Anterior cingulate cortex (tissue), 58 donors: ENCODE data around the gene PYGB.

Source experiments
- DNase-seq, 58 donors: peaks; one replicate each; lab custom pipeline; 2025; lab: John Stamatoyannopoulos, UW

Gene PYGB

DNA sequence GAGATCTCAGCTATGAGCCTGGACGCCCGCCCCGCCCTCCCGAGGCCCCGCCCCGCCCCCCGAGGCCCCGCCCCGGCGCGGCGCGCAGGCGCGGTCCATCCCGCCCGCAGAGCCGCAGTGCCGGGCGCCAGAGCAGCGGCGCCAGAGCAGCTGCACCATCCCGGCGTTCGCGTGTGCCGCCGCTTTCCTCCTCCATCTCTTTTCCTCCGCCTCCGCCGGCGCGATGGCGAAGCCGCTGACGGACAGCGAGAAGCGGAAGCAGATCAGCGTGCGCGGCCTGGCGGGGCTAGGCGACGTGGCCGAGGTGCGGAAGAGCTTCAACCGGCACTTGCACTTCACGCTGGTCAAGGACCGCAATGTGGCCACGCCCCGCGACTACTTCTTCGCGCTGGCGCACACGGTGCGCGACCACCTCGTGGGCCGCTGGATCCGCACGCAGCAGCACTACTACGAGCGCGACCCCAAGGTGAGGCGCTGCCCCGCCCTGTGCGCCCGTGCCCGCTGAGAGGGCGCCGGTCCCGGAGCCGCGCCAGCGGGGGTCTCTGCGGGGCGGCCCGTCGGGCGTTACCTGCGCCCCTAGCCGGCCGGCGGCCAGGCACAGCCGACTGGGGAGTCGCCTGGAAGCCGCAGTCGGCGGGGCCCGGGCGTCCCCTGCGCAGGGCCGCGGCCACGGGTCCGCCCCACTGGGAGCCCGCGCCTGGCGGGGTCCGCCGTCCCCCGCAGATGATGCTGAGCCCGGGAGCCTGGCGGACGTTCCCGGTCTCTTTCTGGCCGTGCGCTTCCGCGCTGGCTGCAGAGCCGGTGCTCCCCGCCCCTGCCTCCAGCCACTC lies at the start of gene PYGB:
Gene PYGB (plus strand): TSS at position 130 of the 830 bp plus-strand sequence. CDS start 94 bp downstream, at position 224.
- DNase-seq: peak in 56 of 58 donors; percentile 29 to 86 (median 79)

DNA sequence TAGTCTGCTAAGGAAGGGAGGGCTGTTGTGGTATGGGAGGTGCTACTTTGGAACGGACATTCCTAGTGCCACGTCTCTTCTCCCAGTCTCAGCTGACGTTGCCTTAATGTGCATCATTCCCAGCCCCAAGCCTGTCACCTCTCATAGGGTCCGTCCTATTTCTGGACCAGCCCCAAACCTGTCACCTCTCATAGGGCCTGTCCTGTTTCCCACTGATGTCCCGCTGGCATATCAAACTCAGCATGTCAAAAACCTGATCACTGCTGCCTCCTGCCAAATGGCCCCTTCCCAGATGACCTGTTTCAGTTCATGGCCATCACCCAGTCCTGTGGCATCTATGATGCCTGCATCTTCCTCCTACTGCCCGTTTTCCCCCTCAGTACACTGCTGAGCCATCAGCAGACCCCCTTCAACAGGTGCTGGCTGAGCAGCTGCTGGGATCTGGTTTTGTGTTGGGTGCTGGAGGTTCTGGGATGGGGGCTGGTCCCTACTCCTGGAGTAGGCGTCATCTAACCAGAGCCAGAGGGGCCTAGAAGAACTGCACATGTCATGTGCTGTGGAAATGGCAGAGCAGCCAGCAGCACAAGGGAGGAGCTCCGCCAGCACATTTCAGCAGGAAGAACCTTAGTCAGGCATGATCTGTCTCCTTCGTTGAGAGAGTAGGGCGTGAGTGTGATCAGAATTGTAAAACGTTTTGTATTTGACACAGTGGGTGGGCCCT lies 49.1 kb upstream of the PYGB start:
- no peak for DNase-seq

DNA sequence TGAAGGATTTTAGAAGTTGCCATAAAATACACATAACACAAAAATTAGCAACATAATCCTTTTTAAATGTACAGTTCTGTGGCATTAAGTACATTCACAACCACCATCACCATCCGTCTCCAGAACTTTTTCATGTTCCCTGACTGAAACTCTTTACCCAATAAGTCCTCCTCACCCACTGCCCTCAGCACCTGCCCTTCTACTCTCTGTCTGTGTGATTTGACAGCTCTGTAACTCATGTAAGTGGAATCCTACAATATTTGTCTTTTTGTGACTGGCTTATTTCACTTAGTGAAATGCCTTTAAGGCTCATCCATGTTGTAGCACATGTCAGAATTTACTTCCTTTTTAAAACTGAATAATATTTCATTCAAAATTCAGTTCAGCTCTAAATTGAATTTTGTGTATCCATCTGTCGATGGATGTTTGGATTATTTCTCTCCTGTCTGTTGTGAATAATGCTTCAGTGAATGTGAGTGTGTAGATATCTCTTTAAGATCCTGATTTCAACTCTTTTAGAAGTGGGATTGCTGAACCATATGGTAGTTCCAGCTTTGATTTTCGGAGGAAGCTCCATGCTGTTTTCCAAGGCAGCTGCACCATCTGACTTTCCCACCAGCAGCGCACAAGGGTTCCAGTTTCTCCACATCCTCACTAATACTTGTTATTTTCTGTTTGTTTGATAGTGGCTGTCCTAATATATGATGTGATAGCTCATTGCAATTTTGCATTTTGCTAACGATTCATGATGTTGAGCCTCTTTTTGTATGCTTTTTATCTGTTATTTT lies 48.2 kb upstream of the PYGB start:
- no peak for DNase-seq

DNA sequence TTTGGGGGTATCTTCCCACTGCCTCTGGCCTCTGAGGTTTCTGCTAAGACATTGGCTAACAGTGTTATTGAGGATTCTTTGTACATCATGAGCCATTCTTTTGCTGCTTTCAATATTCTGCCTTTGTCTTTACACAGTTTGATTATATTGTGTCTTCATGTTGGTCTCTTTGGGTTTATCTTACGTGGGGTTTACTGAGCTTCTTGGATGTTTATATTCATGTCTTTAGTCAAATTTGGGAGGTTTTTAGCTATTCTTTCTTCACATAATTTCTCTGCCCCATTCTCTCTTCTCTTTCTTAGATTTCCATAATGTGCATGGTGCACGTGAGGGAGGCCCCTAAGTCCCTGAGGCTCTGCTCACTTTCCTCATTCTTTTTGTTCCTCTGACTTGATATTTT lies 44.8 kb upstream of the PYGB start:
- no peak for DNase-seq

DNA sequence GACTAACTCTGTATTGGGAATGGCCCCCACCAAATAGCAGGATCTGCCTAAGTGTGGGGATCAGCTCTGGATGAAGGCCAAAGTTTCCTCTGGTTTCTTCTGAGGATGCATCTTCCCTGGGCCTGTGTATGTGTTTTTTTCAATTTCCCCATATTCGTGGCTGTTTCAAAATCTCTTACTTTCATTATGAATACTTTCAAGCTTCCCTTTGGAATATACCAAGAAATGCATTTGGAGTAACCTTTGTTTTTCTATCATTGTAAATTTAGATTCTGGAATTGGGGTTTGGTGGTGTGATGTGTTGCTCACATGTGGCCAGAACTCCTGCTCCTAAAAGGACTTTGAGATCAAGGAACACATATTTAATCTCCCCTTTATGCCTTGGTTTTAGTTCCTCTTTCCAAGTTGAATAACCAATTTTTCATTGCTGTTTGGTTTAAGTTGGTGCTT lies 44.0 kb upstream of the PYGB start:
- no peak for DNase-seq

DNA sequence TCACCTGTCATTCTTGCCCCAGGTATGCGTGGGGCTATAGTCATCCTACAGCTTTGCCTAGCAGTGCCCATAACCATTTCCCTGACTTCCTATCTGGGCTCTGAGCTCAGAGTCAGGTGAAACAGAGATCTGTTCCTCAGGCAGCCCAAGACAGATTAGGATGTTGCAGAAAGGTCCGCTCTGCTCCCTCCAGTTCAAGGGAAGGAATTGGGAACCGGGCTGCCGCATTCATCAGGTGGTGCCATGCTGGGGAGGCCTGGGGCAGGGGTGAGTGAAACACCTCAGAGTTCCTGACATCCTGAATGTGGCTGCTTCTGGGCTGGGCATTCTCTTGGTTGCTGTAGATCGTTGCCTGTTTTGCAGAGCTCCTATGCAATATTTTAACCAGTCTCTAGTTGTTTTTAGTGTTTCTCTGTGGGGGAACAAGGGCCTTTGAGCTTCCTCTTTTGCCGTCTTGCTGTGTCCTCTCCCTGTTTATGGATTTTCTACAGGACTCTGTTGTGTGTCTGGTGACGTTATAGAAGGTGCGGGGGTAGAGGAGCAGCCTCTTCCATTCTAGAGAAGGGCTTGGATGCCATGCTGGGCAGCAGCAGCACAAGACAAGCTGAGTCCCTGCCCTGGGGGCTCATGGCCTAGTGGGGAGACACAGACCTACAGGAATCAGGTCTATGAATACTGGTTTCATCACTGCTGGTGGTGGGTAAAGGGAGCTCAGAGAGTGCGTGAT lies 43.2 kb upstream of the PYGB start:
- no peak for DNase-seq

DNA sequence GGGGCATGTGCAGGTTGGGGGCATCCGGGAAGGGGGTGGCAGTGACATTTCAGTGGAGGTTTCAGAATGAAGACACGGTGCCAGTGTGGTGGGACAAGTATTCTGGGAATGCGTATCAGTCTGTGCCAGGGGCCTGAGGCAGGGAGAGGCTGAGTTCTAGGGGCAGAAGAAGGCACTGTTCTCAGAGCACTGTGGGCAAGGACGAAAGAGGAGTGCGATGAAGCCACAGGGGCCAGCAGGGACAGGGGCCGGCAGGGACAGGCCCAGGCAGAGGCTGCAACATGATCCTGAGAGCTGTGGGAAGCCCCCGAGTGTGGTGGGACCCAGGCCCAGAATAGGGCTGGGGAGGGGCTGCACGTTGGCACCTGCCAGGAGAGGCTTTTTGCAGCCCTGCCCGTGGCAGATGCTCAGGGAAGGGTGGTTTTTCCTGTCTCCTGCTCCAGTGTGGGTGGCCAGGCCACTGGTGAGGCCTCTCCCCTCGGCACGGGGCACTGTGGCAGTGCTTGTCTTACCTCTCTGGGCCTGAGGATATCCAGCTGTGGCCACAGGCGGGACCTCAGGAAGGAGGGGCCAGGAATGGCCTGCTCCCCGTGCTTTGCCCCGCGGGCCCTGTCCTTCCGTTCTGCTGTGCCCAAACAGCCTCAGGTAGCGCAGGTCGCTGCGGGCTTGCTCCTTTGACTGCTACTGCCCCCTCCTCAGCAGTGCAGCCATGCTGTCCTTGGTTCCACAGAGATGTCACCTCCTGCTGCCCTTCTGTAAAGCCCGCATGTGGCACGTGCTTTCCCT lies 42.4 kb upstream of the PYGB start:
- DNase-seq: no peak

DNA sequence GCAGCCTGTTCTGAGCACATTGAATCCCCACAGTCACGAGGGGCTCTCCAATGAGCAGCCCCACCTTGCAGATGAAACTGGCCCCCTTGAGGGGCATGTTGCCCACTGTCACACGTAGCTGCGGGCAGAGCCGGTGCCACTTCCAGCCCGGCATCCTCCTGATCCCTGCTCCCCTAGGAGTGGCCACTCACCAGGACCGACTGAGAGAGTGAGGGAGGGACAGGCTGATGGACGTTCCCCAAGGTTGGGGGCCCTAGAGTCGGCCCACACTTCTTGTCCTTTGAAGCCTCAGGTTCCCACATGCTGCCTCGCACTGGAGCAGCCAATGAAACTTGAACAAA lies 41.9 kb upstream of the PYGB start:
- no peak for DNase-seq

DNA sequence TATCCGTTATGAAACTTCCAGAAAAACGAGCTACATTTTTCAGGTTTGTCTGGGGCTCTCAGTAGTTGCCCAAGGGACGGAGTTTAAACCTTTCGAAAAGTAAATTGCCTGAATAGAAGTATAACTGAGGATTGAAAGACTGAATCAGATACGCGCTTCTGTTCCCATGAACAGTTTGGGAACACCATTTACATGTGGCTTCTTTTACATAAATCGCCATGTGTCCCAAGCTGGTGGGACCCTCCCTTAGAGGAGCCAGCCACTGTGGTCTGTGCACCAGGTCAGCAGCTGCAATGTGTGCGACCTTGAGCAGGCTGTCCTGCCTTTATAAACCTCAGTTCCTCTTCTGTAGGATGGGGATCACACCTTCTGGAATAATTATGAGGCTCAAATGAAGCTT lies 41.3 kb upstream of the PYGB start:
- DNase-seq: no peak

DNA sequence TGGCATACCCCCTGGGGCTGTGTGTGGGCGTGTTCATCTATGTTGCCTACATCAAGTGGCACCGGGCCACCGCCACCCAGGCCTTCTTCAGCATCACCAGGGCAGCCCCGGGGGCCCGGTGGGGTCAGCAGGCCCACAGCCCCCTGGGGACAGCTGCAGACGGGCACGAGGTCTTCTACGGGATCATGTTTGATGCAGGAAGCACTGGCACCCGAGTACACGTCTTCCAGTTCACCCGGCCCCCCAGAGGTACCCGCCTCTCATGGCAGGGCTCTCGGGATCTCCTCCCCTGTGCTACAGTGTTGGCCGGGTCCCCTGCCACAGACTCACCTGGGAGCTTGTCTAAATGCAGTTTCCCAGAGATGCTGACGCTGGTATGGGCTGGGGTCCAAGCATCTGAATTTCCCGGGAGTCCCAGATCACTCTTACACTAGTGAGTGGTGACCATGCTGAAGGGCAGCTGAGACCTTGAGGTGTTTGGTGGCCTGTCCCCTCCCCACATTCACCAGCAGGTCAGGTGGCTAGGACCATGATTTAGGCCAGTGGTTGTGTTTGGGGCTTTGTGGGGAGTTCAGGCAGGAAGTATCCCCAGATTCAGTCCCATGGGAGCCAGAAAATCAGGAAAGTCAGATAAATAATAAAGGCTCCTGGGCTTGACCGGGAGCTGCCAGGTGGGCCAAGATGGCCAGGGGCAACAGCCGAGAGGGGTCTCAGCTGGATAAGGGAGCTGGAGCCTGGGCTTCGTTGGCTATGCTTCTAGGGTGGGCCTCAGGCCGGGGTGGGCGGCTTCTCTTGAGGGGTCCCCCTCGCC lies 40.5 kb upstream of the PYGB start:
- no peak for DNase-seq

DNA sequence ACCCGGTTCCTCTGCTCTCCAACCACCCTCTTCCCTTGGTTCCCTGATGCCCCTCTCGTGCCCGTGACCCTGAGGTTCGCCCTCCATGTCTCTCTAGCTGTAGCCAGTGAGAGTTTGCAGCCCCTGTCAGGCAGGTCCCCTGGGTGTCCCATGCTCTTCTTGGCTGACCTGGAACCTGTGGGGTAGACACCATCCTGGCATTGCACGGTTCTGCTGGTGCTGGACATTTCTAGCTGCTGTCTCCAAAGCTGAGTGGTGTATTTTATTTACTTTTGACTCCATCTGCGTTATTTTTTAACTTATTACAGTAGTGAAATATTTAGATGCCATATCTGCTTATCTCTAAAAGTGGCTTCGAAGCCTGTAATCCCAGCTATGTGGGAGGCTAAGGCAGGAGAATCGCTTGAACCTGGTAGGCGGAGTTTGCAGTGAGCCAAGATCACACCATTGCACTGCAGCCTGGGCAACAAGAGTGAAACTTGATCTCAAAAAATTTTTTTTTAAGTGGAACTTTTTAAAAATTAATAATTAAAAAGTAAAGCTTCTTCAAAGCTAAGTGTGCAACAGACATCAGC lies 39.8 kb upstream of the PYGB start:
- DNase-seq: no peak

DNA sequence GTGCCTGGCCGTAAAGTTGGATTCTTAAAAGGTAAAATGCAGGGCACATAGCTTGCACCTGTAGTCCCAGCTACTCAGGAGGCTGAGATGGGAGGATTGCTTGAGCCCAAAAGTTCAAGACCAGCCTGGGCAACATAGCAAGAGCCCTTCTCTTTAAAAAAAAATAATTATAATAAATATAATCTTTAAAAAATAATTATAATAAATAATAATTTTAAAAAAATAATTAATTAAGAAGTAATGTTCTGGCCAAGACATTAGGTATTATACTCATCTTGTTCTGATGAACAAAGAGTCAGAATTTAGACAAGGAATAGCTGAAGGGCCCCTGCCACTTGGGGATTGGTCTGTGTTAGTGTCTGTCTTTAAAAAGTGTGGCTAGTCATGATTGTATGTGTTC lies 38.5 kb upstream of the PYGB start:
- DNase-seq: no peak

DNA sequence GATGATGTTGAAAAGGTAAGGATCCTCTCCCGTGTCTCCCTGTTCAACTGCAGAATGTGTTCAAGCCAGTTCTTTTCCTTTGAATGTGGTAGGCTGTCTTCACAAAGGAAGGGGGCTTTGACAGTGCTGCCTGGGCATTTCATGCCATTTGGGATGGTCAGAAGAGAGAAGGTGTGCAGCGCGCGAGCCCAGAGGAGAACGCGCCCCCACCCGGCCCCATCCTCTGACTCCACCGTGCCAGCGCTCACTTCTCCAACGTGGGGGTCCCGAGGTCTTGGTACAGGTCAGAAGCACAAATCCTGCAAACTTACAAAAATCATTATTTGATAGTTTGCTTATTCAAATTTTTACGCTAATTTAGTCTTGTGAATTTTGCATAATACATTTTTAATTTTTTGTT lies 38.0 kb upstream of the PYGB start:
- no peak for DNase-seq

DNA sequence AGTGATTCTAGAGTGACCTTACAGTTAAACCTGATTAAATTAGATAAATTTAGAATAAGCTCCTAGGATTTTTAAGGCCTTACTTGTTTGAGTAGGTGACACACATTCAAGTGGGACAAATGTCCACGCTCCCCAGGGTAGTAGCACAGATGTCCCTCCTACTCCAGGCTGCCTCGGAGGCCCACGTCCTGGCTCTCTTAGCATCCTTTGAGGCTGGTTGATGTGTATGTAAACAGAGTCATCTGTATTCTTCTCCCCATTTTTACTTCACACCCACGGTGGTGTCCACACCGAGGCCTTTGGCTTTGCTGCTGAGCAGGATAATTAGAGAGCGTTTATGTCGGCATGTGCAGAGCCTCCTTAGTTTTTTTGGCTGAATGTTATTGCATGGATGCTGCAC lies 36.6 kb upstream of the PYGB start:
- DNase-seq: no peak

DNA sequence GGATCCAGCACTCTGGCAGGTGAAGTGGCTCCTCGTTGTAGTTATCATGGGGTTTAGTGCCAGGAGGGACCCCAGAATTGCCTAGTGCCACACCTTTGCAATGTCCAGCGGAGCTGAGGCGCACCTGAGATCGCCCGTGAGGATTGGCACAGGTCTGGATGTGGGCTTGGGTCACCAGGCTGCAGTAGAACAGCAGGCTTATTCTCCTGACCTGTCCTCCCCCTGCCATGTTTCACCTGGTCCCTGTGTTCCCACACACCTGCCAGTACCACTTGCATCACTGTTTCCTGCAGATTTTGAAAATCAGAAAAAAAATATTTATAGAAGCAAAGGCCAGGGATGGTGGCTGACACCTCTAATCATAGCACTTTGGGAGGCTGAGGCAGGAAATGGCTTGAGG lies 35.6 kb upstream of the PYGB start:
- DNase-seq: no peak

DNA sequence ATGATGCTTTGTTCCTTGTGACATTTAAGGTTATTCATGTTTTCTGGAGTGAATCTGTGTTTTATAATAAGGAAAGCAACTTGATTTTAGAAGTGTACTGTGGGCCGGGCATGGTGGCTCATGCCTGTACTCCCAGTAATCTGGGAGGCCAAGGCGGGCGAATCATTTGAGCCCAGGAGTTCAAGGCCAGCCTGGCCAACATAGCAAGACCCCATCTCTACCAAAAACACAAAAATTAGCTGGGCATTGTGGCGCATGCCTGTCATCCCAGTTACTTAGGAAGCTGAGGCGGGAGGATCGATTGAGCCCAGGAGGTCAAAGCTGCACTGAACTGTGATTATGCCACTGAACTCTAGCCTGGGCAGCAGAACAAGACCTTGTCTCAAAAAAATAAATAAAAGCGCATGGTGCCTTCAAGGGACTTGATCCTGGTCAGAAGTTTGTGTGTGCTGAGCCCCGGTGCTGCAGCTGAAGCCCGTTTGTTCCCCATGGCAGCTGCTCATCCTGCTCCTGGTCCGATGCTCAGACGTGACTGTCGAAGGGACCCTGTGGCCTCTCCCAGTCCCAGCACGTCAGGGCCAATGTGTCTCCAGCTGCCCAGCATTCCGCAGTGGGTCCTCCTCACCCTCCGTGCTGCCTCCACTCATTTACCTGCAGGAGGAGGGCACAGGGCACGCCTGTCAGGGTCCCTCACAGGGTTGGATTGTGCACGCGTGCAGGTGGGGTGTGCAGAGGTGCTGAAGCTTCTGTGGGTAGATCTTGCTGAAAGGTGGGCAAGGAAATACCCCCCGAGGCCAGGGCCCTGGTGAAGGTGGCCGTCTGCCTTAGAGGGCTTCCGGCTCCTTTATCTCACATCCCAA lies 34.1 kb upstream of the PYGB start:
- DNase-seq: no peak

DNA sequence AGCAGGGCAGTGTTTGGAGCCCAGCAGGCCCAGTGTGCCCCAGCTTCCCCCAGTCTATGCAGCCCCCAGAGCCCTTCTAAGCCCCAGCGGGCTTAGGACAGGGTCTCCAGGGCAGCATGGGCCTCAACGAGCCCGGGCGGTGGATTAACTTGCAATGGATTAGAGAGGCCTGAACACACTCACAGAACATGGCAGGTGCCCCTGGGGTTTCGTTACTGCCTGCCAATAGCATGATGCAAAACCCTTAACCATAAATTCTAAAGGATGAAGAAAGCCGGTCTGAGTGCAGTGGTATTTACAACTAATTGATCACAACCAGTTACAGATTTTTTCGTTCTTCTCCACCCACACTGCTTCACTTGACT lies 33.5 kb upstream of the PYGB start:
- DNase-seq: no peak

DNA sequence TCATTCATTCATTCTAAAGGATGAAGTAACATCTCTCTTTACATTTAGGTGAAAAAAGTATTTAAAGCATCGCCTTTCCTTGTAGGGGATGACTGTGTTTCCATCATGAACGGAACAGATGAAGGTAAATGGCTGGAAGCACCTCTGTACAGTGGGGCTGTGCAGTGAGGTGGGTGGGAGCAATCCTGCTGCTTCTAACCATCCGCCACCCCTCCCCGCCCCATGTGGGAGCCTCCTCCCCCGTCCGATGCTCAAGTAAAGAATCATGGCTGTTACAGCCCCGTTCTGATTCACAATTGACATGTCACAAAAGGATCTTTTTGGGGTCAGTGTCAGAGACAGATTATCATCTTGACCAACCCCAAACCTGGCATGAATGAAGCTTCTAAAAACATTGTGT lies 33.1 kb upstream of the PYGB start:
- peak in 1 of 58 donors; percentile 15 for DNase-seq
